H54 (cell line): ENCODE results near the gene THSD7A.
A peak's percentile ranks its signal among the peaks of the same experiment; 100 is the strongest.

Source experiments
- DNase-seq: peaks from one replicate; pipeline ENCODE4 v3.0.0; 2011; ENCODE audit warnings: low spot score, mixed read lengths; ENCODE audit not compliant: insufficient read length
- FAIRE-seq: peaks from 3 replicates; lab custom pipeline; 2011; peaks lifted over from hg19 to GRCh38; lab: Jason Lieb, UNC
- POLR2A ChIP-seq: IDR thresholded peaks from 2 replicates; pipeline ENCODE4 v1.6.1; 2011; ENCODE audit warnings: low read depth, mild to moderate bottlenecking, low read length

The THSD7A gene

DNA sequence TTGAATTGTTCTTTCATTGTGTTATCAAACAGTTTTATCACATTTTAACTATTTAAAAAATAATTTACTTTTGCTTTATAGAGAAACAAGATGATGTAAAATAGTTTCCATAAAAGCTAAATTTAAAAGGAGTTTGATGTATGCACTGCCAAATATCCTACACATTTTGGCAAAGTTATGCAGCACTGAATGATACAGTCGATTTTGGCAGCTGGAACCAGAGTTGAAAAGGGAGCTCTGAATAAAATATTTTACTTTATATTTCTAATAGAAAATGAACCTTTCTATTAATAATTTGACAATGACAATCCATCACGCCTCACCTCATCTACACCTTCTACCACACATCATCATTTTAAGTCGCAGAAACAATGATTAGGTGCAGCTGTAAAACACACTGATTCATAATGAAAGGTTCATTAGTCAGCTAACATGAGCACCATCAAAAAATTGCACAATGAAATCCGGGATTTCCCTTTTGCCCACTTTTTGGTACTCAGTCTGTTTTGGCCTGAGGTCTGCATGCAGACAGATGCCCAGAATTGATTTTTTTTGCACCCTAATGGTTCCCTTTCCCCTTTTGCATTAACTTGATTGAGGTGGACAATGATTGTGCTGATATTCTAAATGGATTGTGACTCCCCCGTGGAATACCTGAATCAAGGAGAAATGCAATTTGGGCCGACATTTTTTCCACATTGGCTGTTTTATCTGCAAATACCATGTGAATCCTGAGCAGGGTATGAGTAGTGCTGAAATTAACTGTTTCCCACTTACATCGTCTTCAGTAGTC lies 105.8 kb downstream of the THSD7A start:
- no peak for TF ChIP-seq POLR2A
- DNase-seq (no peak), FAIRE-seq (peak; percentile 98)

DNA sequence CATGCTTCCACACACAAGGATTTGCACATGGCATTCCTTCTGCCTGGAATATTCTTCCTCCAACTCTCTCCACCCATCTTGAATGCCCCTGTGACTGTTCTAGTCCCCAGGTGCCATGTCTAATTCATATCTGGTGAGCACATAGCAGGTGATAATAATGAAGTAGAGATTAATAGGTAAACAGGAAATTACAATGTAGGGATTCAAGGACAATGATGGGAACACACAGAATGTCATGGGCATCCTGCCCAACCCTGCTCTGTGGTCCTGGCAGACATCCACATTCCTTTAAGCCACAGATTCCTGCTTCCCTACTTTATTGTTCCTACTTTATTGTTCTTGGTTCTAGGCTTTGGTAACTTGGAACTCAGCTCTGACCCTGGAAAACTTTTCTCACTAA lies 115.8 kb downstream of the THSD7A start:
- TF ChIP-seq POLR2A: no peak
- no peak for DNase-seq
- FAIRE-seq: peak; percentile 98

DNA sequence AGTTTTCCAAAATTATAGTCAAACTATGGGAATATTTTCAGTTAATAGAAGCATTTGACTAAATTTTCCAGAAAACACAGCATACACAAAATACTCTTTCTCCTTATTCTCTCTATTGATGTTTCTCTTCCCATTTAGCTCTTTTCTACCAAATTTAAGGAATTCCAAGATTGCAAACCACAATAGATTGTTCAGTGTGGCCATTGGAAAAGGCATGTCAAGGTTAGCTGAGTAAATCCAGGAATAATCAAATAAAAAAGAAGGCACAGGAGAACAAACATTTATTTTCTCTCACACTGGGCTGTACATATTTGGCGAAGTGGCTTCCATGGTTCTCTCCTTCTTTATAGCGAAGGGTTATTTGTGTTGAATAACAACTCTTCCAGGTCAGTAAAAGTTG lies 117.3 kb downstream of the THSD7A start:
- DNase-seq (no peak), FAIRE-seq (peak; percentile 60)
- no peak for TF ChIP-seq POLR2A

DNA sequence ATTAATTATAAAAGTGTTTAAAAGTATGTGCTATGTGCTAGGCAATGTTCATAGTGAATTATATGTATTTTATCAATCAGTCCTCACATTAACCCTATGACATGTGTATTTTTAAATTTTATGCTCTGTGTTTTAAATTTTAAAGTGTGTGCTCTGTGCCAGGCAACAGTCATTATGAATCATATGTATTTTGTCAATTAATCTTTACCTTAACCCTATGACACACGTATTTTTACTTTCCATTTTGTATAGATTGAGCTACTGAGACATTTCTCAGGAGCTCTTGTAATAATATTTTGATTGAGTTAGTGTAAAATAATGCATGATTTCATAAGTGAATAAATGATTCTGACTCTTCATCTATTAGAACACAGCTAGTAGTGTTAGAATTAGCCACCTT lies 117.8 kb downstream of the THSD7A start:
- peak; percentile 11 for FAIRE-seq
- DNase-seq: no peak
- no peak for TF ChIP-seq POLR2A

DNA sequence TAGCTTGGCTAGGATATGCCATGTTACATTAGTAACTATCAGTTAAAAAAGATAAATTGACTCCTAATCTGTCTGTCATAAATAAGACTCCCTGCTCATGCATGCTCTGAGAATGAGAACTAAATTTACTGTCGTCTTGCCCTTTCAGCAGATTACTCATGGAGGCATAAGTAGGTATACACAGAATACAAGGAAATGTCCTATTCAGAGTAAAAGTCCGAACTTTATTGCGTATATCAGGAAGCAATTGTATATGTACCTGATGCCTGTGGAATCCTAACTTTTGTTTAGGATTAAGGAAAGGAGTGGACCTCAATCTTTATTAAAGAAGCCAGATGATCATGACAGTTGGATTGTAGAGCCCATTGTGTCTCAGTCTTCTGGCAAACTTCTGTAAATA lies 118.6 kb downstream of the THSD7A start:
- FAIRE-seq: peak; percentile 79
- no peak for DNase-seq
- TF ChIP-seq POLR2A: no peak

DNA sequence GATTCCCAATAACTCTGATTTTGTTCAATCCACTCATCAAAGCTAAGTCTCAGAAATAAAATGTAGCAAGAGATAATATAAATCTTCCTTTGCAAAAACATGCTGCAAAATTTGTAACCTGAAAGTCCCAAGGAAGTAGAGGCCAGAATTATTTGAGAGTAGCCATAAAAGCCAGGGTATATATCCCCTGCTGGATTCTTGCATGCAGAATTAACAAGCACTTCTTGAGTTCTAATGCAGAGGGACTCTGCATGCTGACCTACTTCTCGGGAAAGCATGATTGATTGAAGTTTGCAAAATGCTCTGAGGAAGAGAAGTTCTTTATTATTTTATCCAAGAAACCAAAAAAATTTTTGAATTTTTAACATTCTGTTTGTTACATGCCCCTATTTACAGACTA lies 121.6 kb downstream of the THSD7A start:
- no peak for TF ChIP-seq POLR2A
- no peak for FAIRE-seq
- no peak for DNase-seq

DNA sequence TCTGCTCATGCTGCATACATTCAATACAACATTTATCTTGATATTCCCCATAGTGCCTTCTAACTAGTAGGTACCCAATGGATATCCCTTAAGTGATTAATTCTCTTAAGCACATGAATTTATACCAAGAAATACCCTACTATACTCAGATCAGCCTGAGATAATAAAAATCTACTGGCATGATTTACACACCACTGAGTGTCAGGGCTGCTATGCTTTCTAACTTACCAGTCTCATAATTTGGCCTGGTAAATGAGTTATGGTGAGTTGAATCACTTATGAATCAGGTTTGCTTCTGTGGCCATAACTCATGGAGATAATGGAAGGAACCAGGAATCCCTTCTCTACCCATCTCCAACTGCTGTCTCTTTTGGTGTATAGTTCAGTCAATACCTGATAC lies 122.8 kb downstream of the THSD7A start:
- FAIRE-seq: peak; percentile 95
- no peak for DNase-seq
- TF ChIP-seq POLR2A: no peak

DNA sequence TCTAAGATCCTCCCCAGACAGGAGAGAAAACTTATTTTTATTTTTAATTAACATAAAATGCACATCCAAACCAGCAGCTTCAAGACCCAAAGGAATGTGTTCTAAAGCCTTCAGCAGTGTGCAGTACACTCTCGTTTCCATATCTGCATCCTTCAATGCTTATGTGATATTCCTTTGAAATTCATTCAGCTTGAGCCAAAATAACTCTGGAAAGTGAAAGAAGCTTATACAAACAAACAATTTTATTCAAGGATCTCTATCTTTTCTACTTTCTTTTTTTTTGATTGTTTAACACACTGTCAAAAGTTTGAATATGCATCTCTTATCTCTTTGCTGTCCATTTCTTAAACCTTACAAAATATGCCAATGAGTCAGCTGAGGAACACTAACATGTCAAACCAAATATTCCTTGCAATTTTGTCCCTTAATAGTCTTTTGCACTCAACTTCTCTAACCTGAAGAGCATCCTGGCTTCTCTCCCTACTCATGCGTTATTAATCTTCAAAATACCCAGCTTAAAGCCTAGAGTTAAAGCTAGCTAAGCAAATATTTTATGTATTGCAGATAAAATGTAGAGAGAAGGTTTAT lies 124.3 kb downstream of the THSD7A start:
- DNase-seq (no peak), FAIRE-seq (peak; percentile 76)
- no peak for TF ChIP-seq POLR2A

DNA sequence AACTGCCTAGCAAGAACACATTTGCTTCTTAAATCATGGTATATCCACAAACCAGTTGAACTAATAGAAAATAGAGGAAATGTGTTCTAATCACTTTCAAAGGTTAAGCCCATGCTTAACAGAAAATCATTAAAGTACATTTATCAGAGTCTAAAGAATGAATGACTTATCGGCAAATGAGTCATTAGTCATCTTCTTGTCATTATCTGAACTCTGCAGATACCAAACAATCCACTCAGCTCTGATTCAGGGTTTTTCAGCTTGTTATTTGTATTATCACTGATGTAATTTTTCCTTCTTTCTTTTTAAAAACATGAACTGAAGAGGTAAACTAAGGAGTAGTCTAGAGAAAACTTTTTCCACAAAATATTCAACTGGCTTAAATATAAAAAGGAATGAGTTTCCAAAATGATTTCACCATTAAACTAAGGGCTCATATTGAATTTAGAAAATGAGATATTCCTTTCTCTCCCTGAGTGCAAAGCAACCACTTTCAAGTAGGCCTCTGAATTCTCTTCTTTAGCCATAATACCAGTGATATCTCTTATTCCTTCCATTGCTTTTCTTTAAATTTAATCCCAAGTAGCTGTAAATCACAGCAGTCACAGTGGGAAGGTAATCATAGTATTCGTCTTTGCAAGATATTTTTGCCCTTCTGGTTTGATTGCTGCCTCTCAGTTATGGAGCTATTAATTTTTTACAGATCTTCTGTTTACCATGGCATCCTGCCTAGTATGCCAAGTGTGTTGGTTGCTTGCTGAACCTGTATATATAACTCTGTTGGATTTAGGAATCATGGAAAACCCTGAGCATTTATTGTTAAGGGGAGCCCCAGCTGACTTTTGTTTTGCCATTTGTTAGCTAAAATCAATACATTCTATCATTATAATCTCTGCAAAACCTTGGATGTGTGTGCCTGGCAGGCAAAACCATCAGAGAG lies 125.1 kb downstream of the THSD7A start:
- peak; percentile 96 for FAIRE-seq
- TF ChIP-seq POLR2A: no peak

DNA sequence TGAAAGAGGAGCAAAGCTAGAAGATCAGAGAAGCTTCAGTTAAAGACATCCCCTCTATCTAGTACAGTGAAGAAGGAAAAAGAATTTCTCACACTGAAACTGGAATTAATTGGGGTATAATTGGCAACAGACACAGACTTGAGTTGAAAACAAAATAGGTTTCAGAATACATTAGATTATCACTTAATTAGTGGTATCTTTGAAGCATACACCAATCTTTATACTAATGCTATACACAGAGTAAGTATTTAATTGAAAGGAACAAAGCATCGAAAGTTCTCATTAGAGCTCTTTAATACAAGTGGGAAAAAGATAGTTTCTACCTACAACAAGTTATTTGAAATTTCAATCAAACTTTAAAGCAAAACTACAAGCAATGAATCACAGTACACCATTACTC lies 128.2 kb downstream of the THSD7A start:
- no peak for TF ChIP-seq POLR2A
- FAIRE-seq: peak; percentile 52

More for the DNA sequence above, 125.1 kb downstream of the THSD7A start:
- DNase-seq: no peak

DNA sequence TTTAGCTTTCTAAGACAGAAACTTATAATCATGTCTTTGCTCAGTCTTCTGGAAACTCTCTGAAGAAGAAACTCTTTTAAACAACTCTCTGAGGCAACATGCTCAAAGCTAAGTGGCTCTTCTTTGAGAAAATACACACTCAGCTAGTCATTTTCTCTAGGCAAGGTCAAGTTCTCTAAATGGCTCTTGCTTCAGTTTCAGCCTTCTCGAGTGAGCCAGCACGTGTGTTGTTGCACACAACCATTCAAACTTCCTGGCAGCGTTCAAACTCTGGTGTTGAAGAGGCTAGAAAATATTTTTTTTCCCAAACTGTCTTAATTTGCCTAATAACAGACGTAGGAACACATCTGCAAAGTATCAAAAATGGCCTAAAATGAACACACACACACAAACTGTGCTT lies 129.1 kb downstream of the THSD7A start:
- no peak for TF ChIP-seq POLR2A
- FAIRE-seq: peak; percentile 30
- DNase-seq: no peak

More for the DNA sequence above, 128.2 kb downstream of the THSD7A start:
- DNase-seq: no peak

DNA sequence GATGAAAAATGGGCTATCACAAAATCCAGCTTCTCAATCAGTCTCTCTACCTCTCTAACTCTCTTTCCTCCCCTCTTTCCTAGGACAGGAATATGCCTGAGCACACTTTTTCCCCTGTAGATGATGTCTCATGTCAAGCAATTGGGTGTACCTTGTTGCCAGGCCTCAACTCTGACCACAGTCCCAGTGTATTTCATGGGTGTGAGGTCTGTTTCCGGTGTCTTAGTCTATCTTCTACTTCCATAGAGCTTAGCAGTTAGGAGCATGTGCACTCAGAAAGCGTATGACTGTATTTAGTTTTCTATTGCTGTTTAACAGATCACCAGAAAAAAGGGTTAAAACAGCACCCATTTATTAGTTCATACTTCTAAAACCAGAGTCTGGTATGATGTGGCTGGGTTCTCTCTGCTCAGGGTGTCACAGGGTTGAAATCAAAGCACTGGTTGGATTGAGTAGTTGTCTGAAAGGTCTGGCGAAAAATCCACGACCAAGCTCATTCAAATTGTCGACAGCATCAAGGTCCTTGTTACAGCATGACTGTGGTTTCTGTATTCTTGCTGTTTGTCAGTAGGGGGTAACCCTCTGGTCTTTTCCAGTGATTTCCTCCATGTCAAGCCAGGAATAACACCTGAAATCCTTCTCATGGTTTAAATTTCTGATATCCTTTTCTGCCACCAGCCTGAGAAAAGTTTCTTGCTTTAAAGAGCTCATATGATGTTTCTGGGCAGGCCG lies 130.0 kb downstream of the THSD7A start:
- TF ChIP-seq POLR2A: no peak
- peak; percentile 72 for FAIRE-seq
- DNase-seq: no peak

DNA sequence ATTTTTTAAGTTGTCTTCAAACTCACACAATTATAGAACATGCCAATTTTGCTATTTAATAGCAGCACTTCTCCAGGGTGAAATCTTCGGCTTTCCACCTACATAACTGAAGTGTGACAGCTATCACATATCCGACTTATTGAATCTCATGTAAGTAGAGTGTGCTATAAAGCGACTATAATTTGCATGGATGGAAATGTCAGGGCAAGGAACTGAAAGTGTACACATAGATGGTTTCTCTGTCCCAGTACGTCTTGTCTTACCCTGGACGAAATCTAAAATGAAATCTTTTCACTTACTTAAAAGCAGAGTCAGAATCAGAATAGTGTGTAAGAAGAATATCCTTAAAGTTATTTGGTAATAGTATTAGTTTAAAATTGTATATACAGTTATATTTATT lies 132.3 kb downstream of the THSD7A start:
- TF ChIP-seq POLR2A: no peak
- FAIRE-seq: peak; percentile 55
- DNase-seq: no peak
